GM12873 (cell line): Measurements from ENCODE around the gene ANXA6.

Experiments
- CTCF ChIP-seq: IDR thresholded peaks from 2 replicates; pipeline ENCODE4 v1.5.1; 2012; ENCODE audit warnings: low read depth, mild to moderate bottlenecking, moderate library complexity, low read length, control low read depth; ENCODE audit not compliant: insufficient read depth; ENCODE audit errors: missing control alignments

ANXA6 gene

GRCh38 chr5:151083081-151083676 lies 74.4 kb downstream of the ANXA6 start:
- no peak for TF ChIP-seq CTCF

GRCh38 chr5:151082282-151082902 lies 75.2 kb downstream of the ANXA6 start:
- TF ChIP-seq CTCF, result peak; percentile 59

- no peak for TF ChIP-seq CTCF
Measured at GRCh38 chr5:151081431-151082281, 75.9 kb downstream of the ANXA6 start.

- TF ChIP-seq CTCF, result no peak
Measured at GRCh38 chr5:151080613-151081430, 76.8 kb downstream of the ANXA6 start, which contains the start of gene TNIP1. Gene TNIP1, minus strand, starts transcription at chr5:151081034. Its CDS starts 15,939 bp downstream, at chr5:151065095.

GRCh38 chr5:151079838-151080612 lies 77.6 kb downstream of the ANXA6 start:
- no peak for TF ChIP-seq CTCF

GRCh38 chr5:151078490-151079262 lies 78.9 kb downstream of the ANXA6 start:
- no peak for TF ChIP-seq CTCF
